M059J (cell line): ENCODE data around the gene GINS2. TPM values are rescaled to one million over a fixed set of nuclear protein-coding genes. Genes with fewer than 3 reads are reported as not detected.
A peak's percentile ranks its signal among the peaks of the same experiment; 100 is the strongest.

Experiments used
- DNase-seq: peaks from one replicate; pipeline ENCODE4 v3.0.0-alpha.2; 2012; ENCODE audit warnings: low read depth
- total RNA-seq: library from RNA; depleted of rRNA; stranded (reverse); fragments of >200 nt; shearing (Covaris generic); gene quantifications from 2 replicates; pipeline ENCODE4 v1.2.3, GENCODE V29; 2014

The GINS2 gene
- total RNA-seq, 1 experiment from 2014 or later = 27.0 TPM

DNA sequence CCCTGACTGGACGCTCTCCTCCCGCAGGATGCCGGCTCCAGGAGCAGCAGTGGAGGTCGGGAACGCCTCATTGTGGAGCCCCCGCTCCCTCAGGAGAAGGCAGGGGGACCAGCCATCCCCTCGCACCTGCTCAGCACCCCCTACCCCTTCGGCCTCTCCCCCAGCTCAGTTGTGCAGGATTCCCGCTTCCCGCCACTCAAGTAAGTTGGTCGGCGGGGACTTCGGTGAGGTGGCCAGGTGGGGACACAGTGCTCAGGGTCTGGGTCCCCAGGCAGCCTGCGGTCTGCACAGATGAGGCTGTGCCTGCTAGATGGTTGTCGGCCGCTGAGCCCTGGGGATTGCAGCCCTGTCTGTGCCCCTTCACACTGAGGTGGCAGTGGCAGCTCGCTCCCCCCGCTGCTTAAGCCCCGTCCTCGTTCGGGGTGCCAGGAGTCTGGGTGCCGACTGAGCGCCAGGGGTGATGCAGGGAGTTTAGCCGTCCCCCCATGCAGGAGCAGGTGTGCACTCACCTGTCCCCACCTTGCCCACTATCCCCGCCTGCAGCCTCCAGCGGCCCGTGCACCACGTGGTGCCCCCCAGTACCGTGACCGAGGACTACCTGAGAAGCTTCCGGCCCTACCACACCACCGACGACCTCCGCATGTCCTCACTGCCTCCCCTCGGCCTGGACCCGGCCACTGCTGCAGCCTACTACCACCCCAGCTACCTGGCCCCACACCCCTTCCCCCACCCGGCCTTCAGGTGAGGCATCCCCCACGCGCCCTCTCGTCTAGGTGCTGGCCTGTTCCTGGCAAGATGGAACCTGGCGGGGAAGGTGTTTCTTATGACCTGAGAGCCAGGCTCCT is 34.3 kb downstream of the GINS2 start:
- DNase-seq = no peak

GRCh38 chr16:85653290-85653891 is 35.4 kb downstream of the GINS2 start:
- no peak for DNase-seq

- DNase-seq = peak; percentile 19
Measured at GRCh38 chr16:85652431-85653221, 36.1 kb downstream of the GINS2 start.

DNA sequence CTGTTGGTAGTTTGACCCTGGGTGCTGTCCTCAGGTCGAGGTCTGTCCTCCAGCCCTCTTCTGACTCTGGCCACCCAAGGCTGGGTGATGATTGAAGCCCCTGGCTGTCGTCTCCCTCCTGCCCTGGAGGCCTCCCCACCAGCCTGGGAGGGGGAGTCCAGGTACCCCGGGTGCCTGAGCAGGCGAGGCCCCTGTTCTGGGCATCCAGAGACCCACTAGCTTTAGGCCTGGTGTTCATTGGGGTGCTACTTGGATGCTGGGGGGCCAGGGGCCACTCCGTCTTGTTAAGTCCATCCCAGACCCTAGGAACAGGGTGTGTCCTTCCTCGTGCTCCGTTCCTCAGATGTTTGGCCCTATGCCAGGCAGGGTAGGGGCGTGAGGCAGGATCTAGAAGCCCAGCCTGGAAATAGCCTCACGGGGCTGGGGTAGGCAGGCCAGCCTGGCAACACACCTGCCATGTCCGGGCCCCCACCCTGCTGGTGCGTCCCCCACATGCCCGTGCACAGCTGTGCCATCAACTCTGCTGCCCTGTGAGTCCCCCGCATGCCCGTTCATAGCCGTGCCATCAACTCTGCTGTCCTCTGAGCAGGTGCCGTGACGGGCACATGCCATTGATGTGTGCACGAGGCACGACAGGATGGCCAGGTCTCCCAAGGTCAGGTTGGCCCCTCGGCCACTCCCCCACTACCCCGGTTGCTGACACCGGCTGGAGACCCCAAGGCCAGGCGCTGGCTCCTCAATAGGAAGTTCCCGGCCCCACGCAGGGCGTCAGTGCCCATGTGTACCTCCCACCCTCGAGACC is 36.9 kb downstream of the GINS2 start:
- DNase-seq = peak; percentile 18

DNA sequence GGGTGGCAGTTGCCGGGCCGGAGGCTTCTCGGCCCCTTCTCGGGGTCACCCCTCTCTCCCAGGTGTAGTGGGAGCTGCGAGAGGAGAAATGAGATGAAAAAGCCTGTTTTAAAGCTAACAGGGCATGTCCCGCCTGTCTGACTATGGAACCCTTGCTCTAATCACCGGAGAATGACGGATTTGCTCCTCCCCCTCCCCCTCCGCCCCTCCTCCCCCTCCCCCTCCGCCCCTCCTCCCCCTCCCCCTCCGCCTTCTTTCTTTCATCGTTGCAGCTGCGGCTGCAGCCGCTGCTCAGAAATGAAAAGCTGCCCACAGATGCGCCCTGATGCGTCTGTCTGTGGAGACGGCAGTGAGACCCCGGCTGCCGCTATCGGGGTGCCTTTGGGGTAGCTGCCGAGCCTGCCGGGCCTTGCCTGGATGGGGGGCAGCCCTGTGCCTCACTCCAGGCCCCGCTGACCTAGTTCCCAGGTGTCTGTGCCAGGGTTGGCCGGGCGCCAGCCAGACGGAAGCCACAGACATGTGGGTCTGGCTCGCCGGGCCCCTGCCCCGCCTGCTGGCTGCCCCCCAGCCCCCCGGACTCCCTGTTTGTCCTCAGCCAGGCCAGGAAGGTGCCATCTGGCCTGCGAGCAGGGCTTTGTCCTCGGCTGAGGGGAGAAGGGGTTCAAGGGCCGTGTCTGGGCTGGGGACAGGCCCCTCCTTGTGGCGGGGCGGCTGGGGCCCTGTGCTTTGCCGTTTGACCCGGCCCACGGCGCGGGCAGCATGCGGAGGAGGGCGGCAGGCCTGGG is 37.7 kb downstream of the GINS2 start:
- DNase-seq = no peak

- no peak for DNase-seq
Measured at GRCh38 chr16:85650135-85650843, 38.5 kb downstream of the GINS2 start.

DNA sequence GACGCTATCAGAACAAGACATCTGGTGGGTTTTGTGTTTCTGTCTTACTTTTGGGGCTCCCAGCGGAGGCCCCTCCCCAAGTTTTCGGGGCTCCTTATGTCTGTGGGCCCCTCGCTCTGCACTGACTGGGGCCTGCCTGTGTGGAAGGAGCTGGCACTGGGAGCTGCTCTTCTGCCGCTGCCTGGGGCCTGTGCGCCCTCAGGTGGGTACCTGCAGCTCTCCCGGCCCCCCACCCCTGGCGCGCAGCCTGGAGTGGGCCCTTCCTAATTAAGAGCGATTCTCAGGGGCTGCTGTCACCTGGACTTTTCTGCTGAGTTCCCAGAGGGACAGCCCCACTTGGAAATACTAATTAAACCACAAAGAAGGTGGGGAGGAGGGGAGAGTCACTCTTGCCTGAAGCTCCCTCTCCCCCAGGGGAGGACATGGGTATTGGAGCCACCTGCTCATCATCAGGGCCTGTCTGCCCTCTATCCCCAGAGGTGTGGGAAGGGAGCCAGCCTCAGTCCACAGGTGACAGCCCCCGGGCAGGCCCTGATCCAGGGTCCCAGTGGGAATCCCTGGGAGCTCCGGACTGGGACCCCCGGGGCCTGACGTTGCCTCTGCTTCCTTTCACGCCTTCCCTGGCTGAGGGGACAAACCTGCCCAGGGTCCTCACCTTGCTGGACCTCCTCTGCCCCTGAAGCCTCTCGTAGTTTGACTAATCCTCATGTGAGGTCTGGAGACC is 39.2 kb downstream of the GINS2 start:
- DNase-seq = no peak

DNA sequence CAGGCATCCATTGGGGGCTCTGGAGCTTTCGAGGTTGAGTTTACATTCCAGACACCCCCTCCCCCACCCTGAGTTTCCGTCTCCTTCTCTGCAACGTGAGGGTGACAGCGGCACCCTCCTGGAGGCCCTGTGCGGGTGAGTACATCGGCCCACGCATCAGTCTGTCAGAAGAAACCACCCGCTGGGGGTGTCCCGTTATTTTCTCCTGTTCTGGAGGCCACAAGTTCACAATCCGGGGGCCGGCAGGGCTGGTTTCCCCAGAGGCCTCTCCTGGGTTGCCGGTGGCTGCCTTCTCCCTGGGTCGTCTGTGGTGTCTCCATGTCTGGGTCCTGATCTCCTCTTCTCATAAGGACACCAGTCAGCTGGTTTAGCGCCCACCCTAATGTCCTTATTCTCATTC is 39.9 kb downstream of the GINS2 start:
- no peak for DNase-seq

DNA sequence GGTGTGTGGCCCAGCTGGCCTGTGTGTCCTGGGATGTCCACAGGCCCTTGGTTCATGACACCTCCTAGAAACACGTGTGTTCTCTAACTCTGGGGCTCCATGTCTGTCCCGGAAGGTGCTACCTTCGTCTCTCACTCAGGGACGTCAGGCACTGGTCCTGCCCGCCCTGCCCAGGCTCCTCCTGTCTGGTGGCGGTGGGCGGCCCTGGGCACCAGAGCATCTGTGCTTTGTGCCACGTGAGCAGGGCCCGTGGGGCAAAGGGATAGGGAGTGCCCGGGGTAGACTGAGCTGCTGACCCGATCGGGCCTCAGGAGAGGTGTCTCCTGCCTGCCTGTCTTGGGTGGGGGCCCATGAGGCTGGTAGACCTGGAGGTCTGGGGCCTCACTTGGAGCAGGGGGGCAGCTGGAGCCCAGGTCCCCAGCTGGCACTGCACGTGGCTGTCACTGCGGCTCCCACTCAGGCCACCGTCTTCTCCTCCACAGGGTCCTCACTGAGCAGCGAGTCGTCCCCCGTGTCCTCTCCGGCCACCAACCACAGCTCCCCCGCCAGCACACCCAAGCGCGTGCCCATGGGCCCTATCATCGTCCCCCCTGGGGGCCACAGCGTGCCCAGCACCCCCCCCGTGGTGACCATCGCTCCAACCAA is 40.6 kb downstream of the GINS2 start:
- no peak for DNase-seq

DNA sequence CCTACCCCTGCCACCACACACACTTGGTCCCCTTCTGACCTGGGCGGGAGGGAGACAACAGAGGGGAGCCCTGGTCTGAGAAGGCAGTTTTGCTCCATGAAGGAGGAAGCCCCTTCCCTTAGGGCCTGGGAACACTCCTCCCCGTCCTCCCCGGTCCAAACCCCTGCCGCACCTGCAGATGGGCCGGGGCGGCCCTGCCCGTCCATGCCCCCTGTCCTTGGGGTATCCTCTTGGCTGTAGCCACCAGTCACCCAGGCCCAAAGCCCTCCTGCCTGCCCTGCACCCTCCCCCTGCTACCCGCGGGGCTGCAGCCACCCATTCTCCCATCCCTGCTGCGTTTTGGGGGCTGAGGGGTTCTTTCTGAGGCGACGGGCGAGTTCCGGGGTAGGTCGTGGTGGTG is 41.8 kb downstream of the GINS2 start:
- no peak for DNase-seq

- DNase-seq = no peak
Measured at GRCh38 chr16:85646358-85646907, 42.3 kb downstream of the GINS2 start.

- no peak for DNase-seq
Measured at GRCh38 chr16:85645021-85645589, 43.6 kb downstream of the GINS2 start.

- DNase-seq = no peak
Measured at GRCh38 chr16:85644093-85644712, 44.6 kb downstream of the GINS2 start.

- no peak for DNase-seq
Measured at GRCh38 chr16:85643631-85644030, 45.1 kb downstream of the GINS2 start.

DNA sequence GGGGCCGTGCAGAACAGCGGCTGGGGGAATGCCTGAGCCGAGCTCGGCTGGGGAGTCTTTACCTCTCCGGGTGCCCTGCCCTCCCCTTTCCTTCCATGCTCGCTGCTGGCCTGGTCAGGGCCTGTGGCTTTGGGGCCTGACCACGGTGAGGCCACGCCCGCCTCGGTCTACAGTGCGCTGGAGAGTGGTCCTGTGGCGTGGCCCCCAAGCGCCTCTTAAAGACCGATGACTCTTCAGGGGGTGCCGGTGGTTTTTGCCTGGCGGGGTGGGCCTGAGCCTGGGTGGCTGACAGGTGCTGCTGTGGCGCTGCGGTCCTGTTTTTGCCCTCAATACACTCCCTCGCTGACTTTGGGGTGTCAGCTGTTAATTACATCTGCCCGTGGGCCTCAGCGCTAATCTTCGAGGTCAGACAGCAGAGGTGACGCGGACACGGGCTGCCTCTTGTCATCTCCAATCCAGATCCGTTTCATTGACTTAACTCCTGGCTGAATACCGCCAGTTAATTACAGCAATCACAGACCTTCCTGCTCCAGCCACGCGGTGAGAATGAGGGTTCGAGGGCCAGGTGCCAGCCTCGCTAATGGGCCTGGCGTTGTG is 45.9 kb downstream of the GINS2 start:
- DNase-seq = no peak

DNA sequence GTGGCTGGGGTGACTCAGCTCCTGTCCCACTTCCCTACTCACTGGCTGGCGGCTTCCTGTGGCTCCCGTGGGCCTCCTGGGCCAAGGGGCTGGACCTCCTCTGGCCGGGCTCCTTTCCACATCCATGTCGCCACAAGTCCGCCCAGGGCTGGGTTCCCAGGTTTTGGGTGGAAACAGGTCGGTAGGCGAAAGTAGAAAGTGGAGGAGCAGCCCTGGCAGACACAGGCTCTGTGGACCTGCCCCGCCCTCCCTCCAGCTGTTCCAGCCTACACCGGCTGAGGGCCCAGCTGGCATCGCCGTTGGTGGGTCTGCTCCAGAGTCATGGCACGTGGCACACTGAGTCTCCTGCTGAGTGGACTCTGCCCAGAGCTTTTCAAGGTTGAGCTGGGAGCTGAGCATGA is 47.0 kb downstream of the GINS2 start:
- DNase-seq = no peak

GRCh38 chr16:85641305-85641704 is 47.4 kb downstream of the GINS2 start:
- no peak for DNase-seq

- no peak for DNase-seq
Measured at GRCh38 chr16:85640585-85640984, 48.2 kb downstream of the GINS2 start.
